Stimulated activated CD8-positive, alpha-beta memory T cell treated with anti-CD3 and anti-CD28 coated beads, Interleukin-15, amount 100 ng/mL, for 4 hours (primary cell): ENCODE measurements around the gene CALHM6.
"Not testable (repeated sequence)": the region's sequence is repeated elsewhere in the genome, so short reads cannot be mapped to it uniquely, and the experiment has no call there.

Experiments used
- DNase-seq, 2 donors: peaks; one replicate each; pipeline ENCODE4 v3.0.0-alpha.2; 2020; ENCODE audit warnings: low read depth in 2 of 2

Gene CALHM6

DNA sequence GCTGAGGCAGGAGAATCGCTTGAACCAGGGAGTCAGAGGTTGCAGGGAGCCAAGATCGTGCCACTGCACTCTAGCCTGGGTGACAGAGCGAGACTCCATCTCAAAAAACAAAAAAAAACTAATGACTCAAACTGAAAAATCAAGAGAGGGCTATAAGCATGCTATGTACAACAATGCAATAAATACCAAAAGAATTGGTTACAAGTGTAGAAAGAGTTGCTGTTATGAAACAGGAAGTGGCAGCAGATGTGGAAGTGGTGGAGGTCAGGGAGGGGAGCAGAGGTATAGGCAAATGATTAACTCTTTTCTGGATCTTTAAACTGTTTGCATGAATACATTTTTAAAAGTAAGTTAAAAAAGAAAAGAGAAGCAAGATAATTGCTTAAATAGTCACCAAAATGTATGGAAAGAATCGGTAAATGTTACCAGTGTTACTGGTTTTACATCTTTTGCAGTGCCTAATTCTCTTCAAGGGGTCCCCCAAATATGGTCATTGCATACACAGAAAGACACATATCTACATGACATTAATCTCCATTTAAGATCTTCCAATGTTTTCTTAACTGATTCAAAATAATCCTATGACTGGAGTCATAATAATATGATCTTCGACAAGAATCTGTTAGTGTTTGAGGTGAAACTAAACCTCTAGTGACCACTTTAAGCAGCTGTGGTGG lies 15.0 kb downstream of the CALHM6 start:
- DNase-seq = no peak

DNA sequence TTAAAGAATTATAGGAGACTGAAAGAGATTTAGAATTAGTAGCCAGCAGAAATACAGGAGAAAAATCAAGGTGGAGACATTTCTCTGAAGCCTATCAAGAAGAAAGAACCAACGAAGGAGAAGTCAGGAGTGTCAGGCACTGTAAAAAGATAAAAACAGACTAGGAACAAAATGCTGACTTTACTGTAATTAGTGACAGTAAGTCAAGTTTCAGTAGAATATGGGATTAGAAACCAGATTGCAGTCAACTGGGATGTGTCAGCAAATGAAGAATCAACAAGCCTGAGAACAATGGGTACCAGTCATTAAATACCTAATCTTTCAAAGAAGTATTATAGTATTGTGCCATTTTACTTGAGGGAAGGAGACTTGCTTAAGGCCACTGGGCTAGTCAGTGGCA lies 21.6 kb downstream of the CALHM6 start:
- no peak for DNase-seq

DNA sequence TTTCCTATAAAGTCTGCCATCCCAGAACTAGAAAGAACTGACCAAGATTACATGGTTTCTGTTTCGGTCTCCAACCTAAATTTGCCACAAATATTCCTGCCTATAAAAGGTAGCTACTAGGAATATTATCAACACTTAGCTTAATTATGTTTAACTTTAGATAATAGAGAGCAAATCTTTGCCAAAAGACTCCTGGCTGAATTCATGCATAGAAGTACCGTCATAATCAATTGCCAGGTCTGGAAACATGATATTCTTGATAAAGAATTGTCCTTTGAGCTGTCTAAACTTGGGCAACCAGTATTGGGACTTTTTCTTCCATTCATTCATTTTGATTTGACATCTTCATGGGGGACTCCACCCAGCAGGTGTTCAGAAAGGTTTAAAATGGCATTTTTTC lies 22.4 kb downstream of the CALHM6 start:
- DNase-seq = no peak

DNA sequence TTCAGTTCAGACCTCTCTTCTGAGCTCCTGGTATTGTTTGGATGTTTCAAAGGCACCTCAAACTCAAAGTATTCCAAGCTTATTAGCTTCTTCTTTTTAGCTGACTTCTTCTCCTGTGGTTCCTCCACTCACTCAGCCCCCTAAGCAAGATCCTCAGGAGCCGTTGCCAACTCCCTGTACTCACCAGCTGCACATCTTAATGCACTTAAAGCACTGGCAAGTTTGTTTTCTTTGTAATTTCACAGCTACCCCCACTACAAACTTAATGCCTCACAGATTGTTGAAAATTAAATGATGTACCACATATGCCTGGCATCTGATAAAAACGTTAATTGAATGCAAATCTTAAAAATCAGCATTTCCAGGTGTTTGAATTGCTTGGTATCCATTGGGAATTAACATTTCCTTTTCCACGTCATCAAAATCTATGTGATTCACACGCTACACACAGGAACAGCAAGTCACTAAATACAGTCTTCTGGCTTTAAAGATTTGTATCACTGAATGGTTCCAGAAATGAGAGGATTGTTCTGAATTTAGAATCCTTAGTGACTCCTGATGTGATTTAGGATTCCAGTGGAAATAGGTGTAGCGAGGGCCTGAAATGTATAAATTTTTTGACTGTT lies 24.5 kb downstream of the CALHM6 start:
- no peak for DNase-seq

DNA sequence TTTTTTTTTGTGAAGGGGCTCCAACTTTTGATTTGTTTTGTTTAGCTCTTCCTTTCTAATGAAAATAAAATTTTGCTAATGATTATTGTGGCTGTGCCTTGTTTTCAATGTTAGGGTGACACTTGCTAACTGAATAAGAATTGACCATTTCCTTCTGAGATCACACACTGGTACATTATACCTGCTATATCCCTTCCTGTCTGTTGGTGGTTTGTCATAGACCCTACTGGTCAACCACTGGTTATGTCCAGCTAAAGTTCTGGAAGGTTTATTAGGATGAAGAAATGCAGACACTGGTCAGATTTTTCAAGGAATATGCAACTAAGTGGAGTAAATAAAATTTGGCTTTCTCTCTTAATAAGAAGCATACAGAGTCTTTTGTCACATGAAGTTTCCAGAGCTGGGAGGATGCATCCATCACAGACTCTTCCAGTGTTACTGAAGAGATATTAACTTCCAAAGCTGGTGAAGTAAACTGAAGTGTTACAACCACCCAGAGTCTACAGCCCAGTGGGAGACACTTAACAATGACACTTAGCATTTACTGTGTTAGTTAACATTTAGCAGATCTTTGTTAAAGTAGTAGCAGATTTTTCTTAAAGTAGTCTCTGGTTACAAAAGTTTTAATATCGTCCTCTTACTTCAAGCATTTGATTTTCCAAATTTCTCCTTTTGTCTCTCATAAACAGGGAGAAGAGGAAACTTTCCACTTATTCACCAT lies 30.6 kb downstream of the CALHM6 start:
- no peak for DNase-seq

DNA sequence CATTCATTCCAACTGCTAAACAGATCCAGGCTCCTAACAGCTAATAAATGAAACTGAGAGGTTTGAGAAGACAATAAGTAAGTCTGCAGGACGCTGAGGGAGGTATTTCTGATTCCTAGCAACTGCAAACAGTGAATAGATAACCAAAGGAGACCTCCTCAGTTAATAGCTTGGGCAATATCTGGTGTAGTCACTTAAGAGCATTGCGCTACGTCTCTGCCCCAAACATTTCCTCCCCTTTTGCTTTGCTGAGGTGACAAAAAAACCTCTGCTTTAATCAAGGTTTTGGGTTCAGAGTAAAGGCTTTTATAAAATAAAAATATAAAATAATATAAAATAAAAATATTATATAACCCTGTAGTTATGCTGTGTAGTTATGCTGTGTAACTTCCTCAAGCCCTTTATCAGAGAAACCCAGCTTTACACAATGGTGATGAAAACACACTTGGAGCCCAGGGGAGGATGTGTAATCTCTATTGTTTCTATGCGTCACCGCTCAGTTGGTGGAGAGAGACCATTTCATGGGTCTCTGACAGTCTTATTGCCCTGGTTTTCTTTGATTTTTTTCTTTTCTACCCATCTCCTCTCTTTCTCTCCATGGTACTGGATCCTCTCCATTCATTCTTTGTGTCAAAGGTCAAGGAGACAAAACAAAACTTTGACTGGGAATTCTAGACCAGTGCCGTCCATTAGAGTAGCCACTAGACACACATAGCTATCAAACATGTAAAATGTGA lies 31.3 kb downstream of the CALHM6 start:
- no peak for DNase-seq

DNA sequence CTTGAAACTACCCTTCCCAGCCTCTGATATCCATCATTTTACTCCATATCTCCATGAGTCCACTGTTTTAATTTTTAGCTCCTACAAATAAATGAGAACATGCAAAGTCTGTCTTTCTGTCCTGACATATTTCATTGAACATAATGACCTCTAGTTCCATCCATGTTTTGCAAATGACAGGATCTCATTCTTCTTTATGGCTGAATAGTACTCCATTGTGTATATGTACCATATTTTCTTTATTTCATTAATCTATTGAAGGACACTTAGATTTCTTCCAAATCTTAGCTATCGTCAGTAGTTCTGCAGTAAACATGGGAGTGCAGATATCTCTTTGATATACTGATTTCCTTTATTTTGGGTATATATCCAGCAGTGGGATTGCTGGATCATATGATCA lies 34.0 kb downstream of the CALHM6 start:
- not testable (repeated sequence) for DNase-seq

DNA sequence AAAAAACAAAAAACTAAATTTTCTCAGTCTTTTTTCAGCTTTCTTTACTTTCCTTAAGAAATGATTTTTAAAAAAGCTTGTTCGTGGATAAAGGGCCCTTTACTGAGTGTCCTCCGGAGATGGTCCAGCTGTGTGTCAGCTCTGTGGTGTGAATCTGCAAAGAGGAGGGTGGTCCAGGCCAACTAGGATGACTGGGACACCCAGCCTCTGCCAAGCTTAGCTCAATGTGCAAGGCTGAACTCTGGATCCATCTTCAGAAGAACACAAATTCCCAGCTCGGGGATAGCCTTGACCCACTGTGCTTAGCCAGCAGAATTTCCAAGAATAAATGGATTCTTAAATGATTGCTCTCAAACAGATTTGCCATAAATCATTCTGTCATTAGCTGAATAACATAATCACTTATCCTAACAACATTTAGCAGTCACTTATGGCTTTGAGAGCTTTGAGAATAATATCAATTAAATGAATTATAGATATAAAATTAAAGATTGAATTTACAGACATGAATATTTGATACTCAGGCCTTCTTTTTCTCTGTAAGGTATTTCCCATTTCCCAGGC lies 36.0 kb downstream of the CALHM6 start:
- DNase-seq = no peak

DNA sequence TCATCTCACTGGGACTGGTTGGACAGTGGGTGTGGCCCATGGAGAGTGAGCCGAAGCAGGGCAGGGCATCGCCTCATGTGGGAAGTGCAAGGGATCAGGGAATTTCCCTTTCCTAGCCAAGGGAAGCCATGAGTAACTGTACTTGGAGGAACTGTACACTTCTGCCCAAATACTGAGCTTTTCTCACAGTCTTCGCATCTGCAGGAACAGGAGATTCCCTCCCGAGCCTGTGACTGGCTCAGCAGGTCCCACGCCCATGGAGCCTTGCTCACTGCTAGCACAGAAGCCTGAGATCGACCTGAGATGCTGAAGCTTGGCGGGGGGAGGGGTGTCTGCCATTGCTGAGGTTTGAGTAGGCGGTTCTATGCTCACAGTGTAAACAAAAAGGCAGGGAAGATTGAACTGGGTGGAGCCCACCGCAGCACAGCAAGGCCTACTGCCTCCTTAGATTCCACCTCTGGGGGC lies 39.8 kb downstream of the CALHM6 start:
- no peak for DNase-seq

DNA sequence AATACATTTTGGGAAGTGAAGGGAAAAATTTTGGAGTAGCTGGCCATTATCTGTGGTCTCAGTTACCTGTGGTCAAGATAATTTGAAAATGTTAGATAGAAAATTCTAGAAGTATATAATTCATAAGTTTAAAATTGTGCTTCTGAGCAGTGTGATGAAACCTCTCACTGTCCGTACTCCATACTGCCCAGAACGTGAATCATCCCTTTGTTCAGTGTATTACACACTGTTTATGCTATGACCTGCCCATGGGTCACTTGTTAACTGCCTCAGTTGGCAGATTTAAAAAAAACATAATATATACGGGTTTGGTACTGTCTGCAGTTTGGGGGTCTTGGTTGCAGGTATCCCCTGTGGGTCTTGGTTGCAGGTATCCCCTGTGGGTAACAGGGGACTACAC lies 46.1 kb downstream of the CALHM6 start:
- no peak for DNase-seq

DNA sequence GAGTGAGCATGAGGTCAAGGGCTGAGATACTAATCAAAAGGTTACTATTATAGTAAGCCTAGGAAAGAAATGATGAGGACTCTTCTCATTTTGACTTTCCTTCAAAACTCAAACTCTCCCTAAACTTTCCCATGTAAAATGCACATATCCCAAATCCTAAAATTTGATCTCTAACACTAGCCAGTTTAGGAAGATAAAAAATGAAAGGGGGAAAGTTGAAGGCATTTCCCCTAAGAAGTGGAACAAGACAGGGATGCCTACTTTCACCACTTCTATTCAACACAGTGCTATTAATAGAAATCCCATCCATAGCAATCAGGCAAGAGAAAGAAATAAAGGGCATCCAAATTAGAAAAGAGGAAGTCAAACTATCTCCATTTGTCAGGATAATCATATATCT lies 47.4 kb downstream of the CALHM6 start:
- no peak for DNase-seq

DNA sequence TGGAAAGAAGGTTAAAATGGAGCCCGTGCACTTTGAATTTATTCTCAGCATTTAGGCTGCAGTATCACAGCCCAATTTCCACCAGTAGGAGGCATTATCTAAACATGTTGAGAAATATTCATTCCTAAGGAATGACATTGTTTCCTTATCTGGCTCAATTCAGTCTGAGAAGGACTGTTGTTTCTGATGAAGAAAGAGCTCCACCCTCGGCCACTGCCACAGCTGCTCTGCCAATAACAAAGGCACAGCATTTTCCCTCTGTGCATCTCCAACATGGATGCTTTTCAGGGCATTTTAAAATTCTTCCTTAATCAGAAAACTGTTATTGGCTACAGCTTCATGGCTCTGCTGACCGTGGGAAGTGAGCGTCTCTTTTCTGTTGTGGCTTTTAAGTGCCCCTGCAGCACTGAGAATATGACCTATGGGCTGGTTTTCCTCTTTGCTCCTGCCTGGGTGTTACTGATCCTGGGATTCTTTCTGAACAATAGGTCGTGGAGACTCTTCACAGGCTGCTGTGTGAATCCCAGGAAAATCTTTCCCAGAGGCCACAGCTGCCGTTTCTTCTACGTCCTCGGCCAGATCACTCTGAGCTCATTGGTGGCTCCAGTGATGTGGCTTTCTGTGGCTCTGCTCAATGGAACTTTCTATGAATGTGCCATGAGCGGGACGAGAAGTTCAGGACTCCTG lies 50.4 kb downstream of the CALHM6 start, which contains the start of gene CALHM5:
Gene CALHM5 (plus strand): TSS at position 216 of the 687 bp plus-strand sequence. CDS start 58 bp downstream, at position 274.
- no peak for DNase-seq

DNA sequence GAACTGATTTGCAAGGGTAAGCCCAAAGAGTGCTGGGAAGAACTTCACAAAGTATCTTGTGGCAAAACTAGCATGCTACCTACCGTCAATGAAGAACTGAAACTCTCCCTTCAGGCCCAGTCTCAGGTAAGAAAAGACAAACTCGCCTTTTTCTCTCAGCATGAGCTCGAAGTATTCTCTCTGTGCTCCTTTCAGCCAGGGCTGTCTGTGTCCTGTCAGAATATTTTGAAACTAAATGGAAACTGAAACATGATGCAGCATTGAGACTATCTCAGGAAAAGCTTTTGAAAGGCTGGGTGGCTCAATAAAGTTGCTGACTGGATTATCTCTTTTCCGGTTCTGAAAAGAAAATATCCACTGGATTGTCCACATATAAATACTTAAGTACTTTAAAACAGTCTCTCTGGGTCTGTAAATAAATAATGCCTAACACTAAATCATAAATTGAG lies 51.0 kb downstream of the CALHM6 start:
- DNase-seq = no peak

DNA sequence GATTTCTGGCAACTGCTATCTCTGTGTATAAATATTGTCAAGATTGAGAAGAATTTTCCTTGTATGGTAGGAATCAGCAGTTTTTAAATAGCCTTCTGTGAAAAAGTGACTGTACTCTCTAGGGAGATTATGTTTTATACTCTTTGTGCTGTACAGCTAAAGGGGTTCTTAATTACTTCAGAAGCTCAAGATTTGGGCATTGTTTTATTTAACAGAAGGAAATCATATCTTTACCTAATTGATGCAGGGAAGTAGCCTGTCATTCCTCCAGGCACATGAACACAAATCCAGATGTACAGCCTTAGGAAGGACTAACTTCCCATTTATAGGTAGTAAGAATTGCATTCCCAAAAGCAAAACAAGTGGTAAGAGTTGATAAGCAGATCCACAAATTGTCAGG lies 51.6 kb downstream of the CALHM6 start:
- DNase-seq = no peak
